Esophagus squamous epithelium (tissue), 5 donors: ENCODE measurements around the gene ACTL6B. TPM values are rescaled to one million over a fixed set of nuclear protein-coding genes. Genes with fewer than 3 reads are reported as not detected.

Experiments used
- DNase-seq: peaks from one replicate; lab custom pipeline; 2025; lab: John Stamatoyannopoulos, UW
- H3K27ac ChIP-seq, 4 donors: fragments of 200-600 bp; sonication (generic); one replicate each; pipeline ENCODE4 v1.5.1; 2016 to 2019; ENCODE audit warnings: mild to moderate bottlenecking in 1 of 4
- H3K27me3 ChIP-seq, 4 donors: fragments of 200-600 bp; sonication (generic); 1 replicate in 3 of 4; 2 replicates in 1 of 4; pipeline versions ENCODE4 v1.5.1 to v1.6.0; 2017 to 2021; ENCODE audit warnings: antibody characterized with exemption in 1 of 4
- H3K36me3 ChIP-seq, 3 donors: fragments of 200-600 bp; sonication (generic); one replicate each; pipeline ENCODE4 v1.5.1; 2016 to 2019
- H3K4me1 ChIP-seq, 3 donors: fragments of 200-600 bp; sonication (generic); one replicate each; pipeline ENCODE4 v1.5.1; 2017 to 2019
- H3K4me3 ChIP-seq, 4 donors: fragments of 200-600 bp; sonication (generic); 1 replicate in 3 of 4; 2 replicates in 1 of 4; pipeline ENCODE4 v1.5.1; 2016 to 2019; ENCODE audit warnings: mild to moderate bottlenecking in 2 of 4, moderate library complexity in 1 of 4
- H3K9me3 ChIP-seq, 3 donors: fragments of 200-600 bp; sonication (generic); one replicate each; pipeline ENCODE4 v1.5.1; 2016 to 2019
- CTCF ChIP-seq, 6 experiments: fragments of 450-650 bp in 4 of 6; fragments of 200-600 bp in 2 of 6; sonication (generic) in 2 of 6; IDR thresholded peaks; one replicate each; pipeline ENCODE4 v1.5.1; 2016 to 2019; ENCODE audit warnings: antibody characterized with exemption in 6 of 6, mild to moderate bottlenecking in 4 of 6, moderate library complexity in 4 of 6
- POLR2A ChIP-seq, 4 donors: fragments of 450-650 bp; IDR thresholded peaks; one replicate each; pipeline ENCODE4 v1.6.1; 2017; ENCODE audit warnings: antibody characterized with exemption in 4 of 4, mild to moderate bottlenecking in 4 of 4, moderate library complexity in 3 of 4
- WGBS, 2 donors: methylation state at CpG; one replicate each; pipeline ENCODE4 v1.1.5; 2018; 5-methylcytosine and 5-hydroxymethylcytosine counted together
- intact Hi-C: fragments of 100-400 bp; cut with DNase I; formaldehyde crosslinking; loops from one replicate; pipeline ENCODE4 v1.15.0; 2022
- total RNA-seq, 4 donors: library from RNA; depleted of rRNA; stranded (reverse); fragments of >200 nt; gene quantifications; one replicate each; pipeline ENCODE4 v1.1.0, GENCODE V29; 2016
- donor health status: DM: yes; HTN: yes; CAD: no.

The ACTL6B gene
- total RNA-seq, 4 donors from 2014 or later, result not detected

GRCh38 chr7:100606313-100606712 lies 49.9 kb downstream of the ACTL6B start:
- Histone ChIP-seq H3K27me3 (no peaks in the 10 kb centered on the region), H3K4me3 (no peak overlapping the region), H3K4me1 (peaks cover 19 to 50% (median 28%) of the 10 kb centered on the region in 3 donors), H3K9me3 (no peaks in the 10 kb centered on the region), H3K36me3 (no peaks in the 10 kb centered on the region), H3K27ac (peak overlapping the region in 1 of 4 donors; percentile 92)
- intact Hi-C loops, result no loop called here
- DNase-seq, result no peak
- TF ChIP-seq CTCF (IDR thresholded peaks at IDR 0.05) (no peak), POLR2A (IDR thresholded peaks at IDR 0.05) (no peak)
- WGBS, 2 donors, result 89 to 100% methylated on average over 3 to 4 of the region's 12 CpGs

- Histone ChIP-seq H3K27ac (peak overlapping the region; percentile 73 to 92 (median 88)), H3K36me3 (no peaks in the 10 kb centered on the region), H3K9me3 (no peaks in the 10 kb centered on the region), H3K27me3 (no peaks in the 10 kb centered on the region), H3K4me3 (peak overlapping the region; percentile 48 to 93 (median 68)), H3K4me1 (peaks cover 19 to 51% (median 28%) of the 10 kb centered on the region in 3 donors)
- intact Hi-C loops, result no loop called here
- TF ChIP-seq CTCF (IDR thresholded peaks at IDR 0.05) (no peak), POLR2A (IDR thresholded peaks at IDR 0.05) (peak in 1 of 4 donors; percentile 18)
- WGBS, 2 donors, result 12 to 33% methylated on average over 8 to 15 of the region's 68 CpGs
- DNase-seq, result no peak
Measured at GRCh38 chr7:100604976-100605911, 51.0 kb downstream of the ACTL6B start.

GRCh38 chr7:100604028-100604975 lies 51.9 kb downstream of the ACTL6B start:
- TF ChIP-seq CTCF (IDR thresholded peaks at IDR 0.05) (peak; percentile 25 to 55 (median 42)), POLR2A (IDR thresholded peaks at IDR 0.05) (peak in 1 of 4 donors; percentile 59)
- WGBS, 2 donors, result 1% methylated on average over 22 to 30 of the region's 70 CpGs
- Histone ChIP-seq H3K36me3 (no peaks in the 10 kb centered on the region), H3K27me3 (no peaks in the 10 kb centered on the region), H3K4me1 (peaks cover 19 to 51% (median 28%) of the 10 kb centered on the region in 3 donors), H3K4me3 (peak overlapping the region; percentile 48 to 93 (median 68)), H3K9me3 (no peaks in the 10 kb centered on the region), H3K27ac (peak overlapping the region; percentile 73 to 92 (median 88))
- no peak for DNase-seq
- intact Hi-C loops, result no loop called here

GRCh38 chr7:100603726-100604027 lies 52.6 kb downstream of the ACTL6B start:
- Histone ChIP-seq H3K27me3 (no peaks in the 10 kb centered on the region), H3K36me3 (no peaks in the 10 kb centered on the region), H3K27ac (peak overlapping the region; percentile 73 to 92 (median 88)), H3K4me3 (peak overlapping the region; percentile 48 to 93 (median 68)), H3K9me3 (no peaks in the 10 kb centered on the region), H3K4me1 (peaks cover 19 to 51% (median 28%) of the 10 kb centered on the region in 3 donors)
- 21 to 24% methylated on average over 2 to 4 of the region's 10 CpGs for WGBS, 2 donors
- DNase-seq, result no peak
- intact Hi-C loops, result no loop called here
- TF ChIP-seq POLR2A (IDR thresholded peaks at IDR 0.05) (no peak), CTCF (IDR thresholded peaks at IDR 0.05) (no peak)
